ENCODE data around the gene BCAR3. TPM values are rescaled to one million over a fixed set of nuclear protein-coding genes. Genes with fewer than 3 reads are reported as not detected.

The BCAR3 gene
- total RNA-seq, 4 donors from 2014 or later = 29.6 to 46.7 (median 37.0) TPM

- DNase-seq = no peak
- Histone ChIP-seq H3K27me3 (no peaks in the 10 kb centered on the region), H3K27ac (no peak overlapping the region), H3K4me1 (no peaks in the 10 kb centered on the region), H3K4me3 (replicated peaks in 1 of 3) (no peak overlapping the region), H3K9me3 (no peaks in the 10 kb centered on the region), H3K36me3 (no peaks in the 10 kb centered on the region)
- TF ChIP-seq POLR2A (IDR thresholded peaks at IDR 0.05) (no peak), CTCF (IDR thresholded peaks at IDR 0.05) (no peak)
- WGBS, 2 donors = 82 to 91% methylated on average over 2 of the region's 2 CpGs
- intact Hi-C loops (cut with DNase I) = no loop called here
Measured at GRCh38 chr1:93537924-93538323, 143.7 kb downstream of the BCAR3 start.

- no peaks in the 10 kb centered on the region for H3K4me1 ChIP-seq
- DNase-seq = no peak
- no peaks in the 10 kb centered on the region for H3K27me3 ChIP-seq
- H3K4me3 ChIP-seq (replicated peaks in 1 of 3) = no peak overlapping the region
- H3K36me3 ChIP-seq = no peaks in the 10 kb centered on the region
- H3K27ac ChIP-seq = no peak overlapping the region
- TF ChIP-seq CTCF (IDR thresholded peaks at IDR 0.05) (no peak), POLR2A (IDR thresholded peaks at IDR 0.05) (no peak)
- no peaks in the 10 kb centered on the region for H3K9me3 ChIP-seq
- intact Hi-C loops (cut with DNase I) = no loop called here
Measured at GRCh38 chr1:93537396-93537795, 144.2 kb downstream of the BCAR3 start.

GRCh38 chr1:93533677-93534076 lies 148.0 kb downstream of the BCAR3 start:
- Histone ChIP-seq H3K4me3 (replicated peaks in 1 of 3) (no peak overlapping the region), H3K4me1 (no peaks in the 10 kb centered on the region), H3K36me3 (no peaks in the 10 kb centered on the region), H3K9me3 (no peaks in the 10 kb centered on the region), H3K27ac (no peak overlapping the region), H3K27me3 (no peaks in the 10 kb centered on the region)
- DNase-seq = no peak
- no peak for TF ChIP-seq POLR2A (IDR thresholded peaks at IDR 0.05)
- TF ChIP-seq CTCF (IDR thresholded peaks at IDR 0.05) = no peak
- intact Hi-C loops (cut with DNase I) = no loop called here

GRCh38 chr1:93532780-93533378 lies 148.8 kb downstream of the BCAR3 start:
- intact Hi-C loops (cut with DNase I) = no loop called here
- H3K27ac ChIP-seq = no peak overlapping the region
- no peaks in the 10 kb centered on the region for H3K27me3 ChIP-seq
- no peak overlapping the region for H3K4me3 ChIP-seq (replicated peaks in 1 of 3)
- WGBS, 2 donors = 97 to 99% methylated on average over 3 of the region's 3 CpGs
- no peaks in the 10 kb centered on the region for H3K4me1 ChIP-seq
- TF ChIP-seq CTCF (IDR thresholded peaks at IDR 0.05) (no peak), POLR2A (IDR thresholded peaks at IDR 0.05) (no peak)
- DNase-seq = no peak
- H3K36me3 ChIP-seq = no peaks in the 10 kb centered on the region
- H3K9me3 ChIP-seq = no peaks in the 10 kb centered on the region

GRCh38 chr1:93531193-93531592 lies 150.4 kb downstream of the BCAR3 start:
- WGBS, 2 donors = 86 to 93% methylated on average over 2 of the region's 2 CpGs
- H3K27ac ChIP-seq = no peak overlapping the region
- no peaks in the 10 kb centered on the region for H3K36me3 ChIP-seq
- peaks cover 4 to 7% of the 10 kb centered on the region in 2 donors for H3K4me1 ChIP-seq
- intact Hi-C loops (cut with DNase I) = no loop called here
- H3K27me3 ChIP-seq = no peaks in the 10 kb centered on the region
- no peak overlapping the region for H3K4me3 ChIP-seq (replicated peaks in 1 of 3)
- no peaks in the 10 kb centered on the region for H3K9me3 ChIP-seq
- TF ChIP-seq POLR2A (IDR thresholded peaks at IDR 0.05) = no peak
- TF ChIP-seq CTCF (IDR thresholded peaks at IDR 0.05) = no peak
- DNase-seq = no peak
